Measurements from ENCODE around the gene DCBLD1.

DNA sequence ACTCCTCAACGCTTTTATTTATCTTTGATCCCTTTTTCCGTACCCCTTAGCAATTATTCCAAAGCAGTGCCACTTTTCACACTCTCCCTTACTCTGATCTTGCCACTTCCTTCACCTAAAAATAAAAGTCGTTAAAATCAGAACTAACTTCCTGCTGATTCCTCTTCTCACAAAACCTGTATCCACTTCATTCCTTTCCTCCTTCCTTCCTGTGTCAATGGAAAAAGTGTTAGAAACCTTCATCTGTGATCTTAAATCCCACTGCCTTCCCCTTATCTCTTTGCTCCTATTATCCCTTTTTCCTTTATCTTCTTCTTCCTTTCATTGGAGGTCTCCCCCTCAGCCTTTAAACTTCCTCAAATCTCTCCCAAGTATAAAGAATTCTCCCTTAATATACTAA, 70.7 kb downstream of the DCBLD1 start:
- TF ChIP-seq, protein P1, sequence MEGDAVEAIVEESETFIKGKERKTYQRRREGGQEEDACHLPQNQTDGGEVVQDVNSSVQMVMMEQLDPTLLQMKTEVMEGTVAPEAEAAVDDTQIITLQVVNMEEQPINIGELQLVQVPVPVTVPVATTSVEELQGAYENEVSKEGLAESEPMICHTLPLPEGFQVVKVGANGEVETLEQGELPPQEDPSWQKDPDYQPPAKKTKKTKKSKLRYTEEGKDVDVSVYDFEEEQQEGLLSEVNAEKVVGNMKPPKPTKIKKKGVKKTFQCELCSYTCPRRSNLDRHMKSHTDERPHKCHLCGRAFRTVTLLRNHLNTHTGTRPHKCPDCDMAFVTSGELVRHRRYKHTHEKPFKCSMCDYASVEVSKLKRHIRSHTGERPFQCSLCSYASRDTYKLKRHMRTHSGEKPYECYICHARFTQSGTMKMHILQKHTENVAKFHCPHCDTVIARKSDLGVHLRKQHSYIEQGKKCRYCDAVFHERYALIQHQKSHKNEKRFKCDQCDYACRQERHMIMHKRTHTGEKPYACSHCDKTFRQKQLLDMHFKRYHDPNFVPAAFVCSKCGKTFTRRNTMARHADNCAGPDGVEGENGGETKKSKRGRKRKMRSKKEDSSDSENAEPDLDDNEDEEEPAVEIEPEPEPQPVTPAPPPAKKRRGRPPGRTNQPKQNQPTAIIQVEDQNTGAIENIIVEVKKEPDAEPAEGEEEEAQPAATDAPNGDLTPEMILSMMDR (IDR thresholded peaks at IDR 0.05; ENCODE audit: low read depth, low read length, poor library complexity, severe bottlenecking) = no peak
- no peak for TF ChIP-seq EZH2phosphoT487 (IDR thresholded peaks at IDR 0.05; ENCODE audit: borderline replicate concordance, low read length)
